ENCODE measurements around the gene MRPL39.

Gene MRPL39

GRCh38 chr21:25536752-25537151 lies 70.5 kb downstream of the MRPL39 start:
- DNase-seq (ENCODE audit: low spot score), result no peak

- DNase-seq (ENCODE audit: low spot score), result no peak
Measured at GRCh38 chr21:25535849-25536248, 71.4 kb downstream of the MRPL39 start.

Data from cerebellar cortex (tissue), 1 donor.